IMR-90 (cell line): ENCODE data around the gene TMEM161A. TPM values are rescaled to one million over a fixed set of nuclear protein-coding genes. Genes with fewer than 3 reads are reported as not detected.

Source experiments
- ATAC-seq: fragments of 200-7000 bp; cut with Tn5 transposase; 2 replicates; pipeline ENCODE4 v1.9.1; 2020; ENCODE audit warnings: low read depth, mild to moderate bottlenecking, moderate library complexity
- BruUV-seq: library from RNA; stranded (reverse); fragments of 400-500 nt; replicated peaks from 2 replicates; lab custom pipeline; 2021; lab: Mats Ljungman, UMichigan
- CTCF ChIA-PET: fragments of 300-600 bp; formaldehyde crosslinking; extraction: SDS; loops from one replicate; lab custom pipeline; 2021; ENCODE audit warnings: antibody characterized with exemption; lab: Yijun Ruan, JAX
- POLR2A ChIA-PET: fragments of 300-600 bp; sonication (Branson Sonifier 250); formaldehyde crosslinking; loops from one replicate; lab custom pipeline; 2022; ENCODE audit warnings: antibody characterized with exemption; ENCODE audit not compliant: unreplicated experiment; lab: Charles Lee
- DNase-seq: peaks from one replicate; pipeline ENCODE4 v3.0.0; 2013
- H2AFZ ChIP-seq: replicated peaks from 2 replicates; pipeline ENCODE3; 2013; ENCODE audit warnings: low read length, mild to moderate bottlenecking; ENCODE audit not compliant: poor library complexity
- H2AK5ac ChIP-seq: 2 replicates; pipeline ENCODE4 v1.6.1; 2013; ENCODE audit warnings: low read depth, low read length, inconsistent platforms
- H2AK9ac ChIP-seq: replicated peaks from 2 replicates; pipeline ENCODE3; 2013; ENCODE audit warnings: mild to moderate bottlenecking, low read depth, low read length, moderate library complexity; ENCODE audit not compliant: poor library complexity
- H2BK120ac ChIP-seq: 2 replicates; pipeline ENCODE4 v1.6.1; 2013; ENCODE audit warnings: low read depth, low read length, inconsistent platforms
- H2BK15ac ChIP-seq: 3 replicates; pipeline ENCODE4 v1.6.1; 2013; ENCODE audit warnings: low read depth, low read length, inconsistent platforms
- H2BK20ac ChIP-seq: 2 replicates; pipeline ENCODE4 v1.6.1; 2013; ENCODE audit warnings: low read depth, mild to moderate bottlenecking, inconsistent platforms, low read length, moderate library complexity
- H2BK5ac ChIP-seq: 2 replicates; pipeline ENCODE4 v1.6.1; 2013; ENCODE audit warnings: mild to moderate bottlenecking, low read depth, low read length, inconsistent platforms; ENCODE audit not compliant: poor library complexity, severe bottlenecking
- H3K14ac ChIP-seq: replicated peaks from 2 replicates; pipeline ENCODE4 v1.6.1; 2013; ENCODE audit warnings: low read depth, low read length, inconsistent platforms
- H3K18ac ChIP-seq: 2 replicates; pipeline ENCODE4 v1.6.1; 2013; ENCODE audit warnings: low read depth, low read length, control low read depth
- H3K23ac ChIP-seq: 2 replicates; pipeline ENCODE4 v1.6.1; 2013; ENCODE audit warnings: low read depth, low read length, inconsistent platforms
- H3K27ac ChIP-seq: 2 replicates; pipeline ENCODE4 v1.5.1; 2013; ENCODE audit warnings: mild to moderate bottlenecking, control low read depth, low read length; ENCODE audit not compliant: insufficient read depth
- H3K27me3 ChIP-seq: 2 replicates; pipeline ENCODE4 v1.6.1; 2013; ENCODE audit warnings: low read length; ENCODE audit not compliant: control insufficient read depth, insufficient read depth
- H3K36me3 ChIP-seq: 2 replicates; pipeline ENCODE4 v1.6.1; 2013; ENCODE audit warnings: low read length, mixed read lengths; ENCODE audit not compliant: control insufficient read depth, insufficient read depth
- H3K4ac ChIP-seq: 2 replicates; pipeline ENCODE4 v1.6.1; 2013; ENCODE audit warnings: low read depth, low read length, inconsistent platforms
- H3K4me1 ChIP-seq: 2 replicates; pipeline ENCODE4 v1.6.1; 2013; ENCODE audit warnings: low read length, mixed read lengths; ENCODE audit not compliant: control insufficient read depth, insufficient read depth
- H3K4me2 ChIP-seq: 2 replicates; pipeline ENCODE4 v1.6.1; 2013; ENCODE audit warnings: low read depth, mild to moderate bottlenecking, control low read depth, low read length, moderate library complexity
- H3K4me3 ChIP-seq: 2 replicates; pipeline ENCODE4 v1.5.1; 2013; ENCODE audit warnings: low read depth, mild to moderate bottlenecking, control low read depth, low read length, moderate library complexity; ENCODE audit not compliant: insufficient read depth
- H3K56ac ChIP-seq: 2 replicates; pipeline ENCODE4 v1.6.1; 2013; ENCODE audit warnings: low read length, inconsistent platforms; ENCODE audit not compliant: insufficient read depth; ENCODE audit errors: extremely low read depth
- H3K79me1 ChIP-seq, 2 experiments: 2 replicates each; pipeline ENCODE4 v1.6.1; 2013; ENCODE audit warnings: low read length in 2 of 2, inconsistent platforms in 1 of 2, low read depth in 1 of 2
- H3K9ac ChIP-seq: 2 replicates; pipeline ENCODE4 v1.6.1; 2013; ENCODE audit warnings: low read depth, low read length, control low read depth
- H3K9me1 ChIP-seq: 2 replicates; pipeline ENCODE4 v1.6.1; 2013; ENCODE audit warnings: low read length, inconsistent platforms; ENCODE audit not compliant: insufficient read depth
- H3K9me3 ChIP-seq: 2 replicates; pipeline ENCODE4 v1.6.1; 2013; ENCODE audit warnings: low read length; ENCODE audit not compliant: control insufficient read depth, insufficient read depth
- H4K20me1 ChIP-seq: 2 replicates; pipeline ENCODE4 v1.6.1; 2013; ENCODE audit warnings: low read length, inconsistent platforms; ENCODE audit not compliant: insufficient read depth
- H4K5ac ChIP-seq: 2 replicates; pipeline ENCODE4 v1.6.1; 2013; ENCODE audit warnings: mild to moderate bottlenecking, low read depth, low read length, control low read depth
- H4K8ac ChIP-seq, 2 experiments: 2 replicates each; pipeline ENCODE4 v1.6.1; 2013; ENCODE audit warnings: low read depth in 2 of 2, low read length in 2 of 2, control low read depth in 1 of 2, inconsistent platforms in 1 of 2
- H4K91ac ChIP-seq: 2 replicates; pipeline ENCODE4 v1.6.1; 2013; ENCODE audit warnings: low read depth, low read length, inconsistent platforms; ENCODE audit not compliant: insufficient read depth
- BHLHE40 ChIP-seq: fragments of 150-350 bp; IDR thresholded peaks from 2 replicates; pipeline ENCODE4 v1.6.1; 2016; ENCODE audit warnings: mild to moderate bottlenecking, low read depth, low read length
- CEBPB ChIP-seq: IDR thresholded peaks from 2 replicates; pipeline ENCODE4 v1.6.1; 2012; ENCODE audit warnings: low read depth, low read length, improper control_type of control experiment
- FOS ChIP-seq: fragments of 150-350 bp; IDR thresholded peaks from 2 replicates; pipeline ENCODE4 v1.6.1; 2016; ENCODE audit warnings: low read depth, low read length
- MAFK ChIP-seq: IDR thresholded peaks from 2 replicates; pipeline ENCODE4 v1.6.1; 2012; ENCODE audit warnings: low read depth, low read length, improper control_type of control experiment
- MAZ ChIP-seq: IDR thresholded peaks from 2 replicates; pipeline ENCODE4 v1.6.1; 2012; ENCODE audit warnings: low read depth, mild to moderate bottlenecking, low read length, improper control_type of control experiment, moderate library complexity, borderline replicate concordance
- MXI1 ChIP-seq: IDR thresholded peaks from 2 replicates; pipeline ENCODE4 v1.6.1; 2012; ENCODE audit warnings: low read depth, mild to moderate bottlenecking, low read length, moderate library complexity, borderline replicate concordance
- NFE2L2 ChIP-seq: fragments of 150-350 bp; IDR thresholded peaks from 2 replicates; pipeline ENCODE4 v1.6.1; 2016; ENCODE audit warnings: low read depth, mild to moderate bottlenecking, low read length
- POLR2A ChIP-seq: IDR thresholded peaks from 2 replicates; pipeline ENCODE4 v1.6.1; 2012; ENCODE audit warnings: mild to moderate bottlenecking, low read depth, low read length
- RFX5 ChIP-seq: IDR thresholded peaks from 2 replicates; pipeline ENCODE4 v1.8.0; 2012; ENCODE audit warnings: low read depth, mild to moderate bottlenecking, low read length, moderate library complexity
- SMC3 ChIP-seq: fragments of 150-350 bp; IDR thresholded peaks from 2 replicates; pipeline ENCODE4 v1.6.1; 2016; ENCODE audit warnings: low read depth, mild to moderate bottlenecking, antibody characterized with exemption, low read length, moderate library complexity
- WGBS, 2 experiments: methylation state at CpG; one replicate each; pipeline versions ENCODE4 v1.1.5 to v1.1.7; 2013; ENCODE audit warnings: missing lambda C conversion rate in 2 of 2; ENCODE audit not compliant: insufficient read length in 1 of 2; ENCODE audit errors: extremely low coverage in 2 of 2; 5-methylcytosine and 5-hydroxymethylcytosine counted together
- dilution Hi-C: fragments of 300-500 bp; cut with HindIII; formaldehyde crosslinking; loops from one replicate; pipeline ENCODE4 v1.14.3; 2018; ENCODE audit warnings: low sequenced_read_pairs; ENCODE audit not compliant: unreplicated experiment
- in situ Hi-C: fragments of 300-500 bp; cut with MboI; formaldehyde crosslinking; loops from 3 replicates; pipeline ENCODE4 v1.14.3; 2019; ENCODE audit warnings: low sequenced_read_pairs, inconsistent platforms, mixed read lengths
- intact Hi-C: fragments of 100-400 bp; cut with micrococcal nuclease; formaldehyde crosslinking; loops from 2 replicates; pipeline ENCODE4 v1.10.0; 2022
- polyA plus RNA-seq, 3 experiments: library from polyadenylated mRNA; depleted of rRNA; stranded (reverse); fragments of >200 nt; gene quantifications; 2 replicates each; pipeline ENCODE4 v1.2.3, GENCODE V29; 2012; ENCODE audit warnings: low replicate concordance in 1 of 3
- total RNA-seq: library from RNA; depleted of rRNA; stranded (reverse); fragments of >200 nt; gene quantifications from 2 replicates; pipeline ENCODE4 v1.2.3, GENCODE V29; 2012
- TF ChIP-seq, protein P1 (sequence below): fragments of 150-350 bp; IDR thresholded peaks from 2 replicates; pipeline ENCODE4 v1.6.1; 2017; ENCODE audit warnings: mild to moderate bottlenecking, antibody characterized with exemption, low read length, low read depth
- TF ChIP-seq, protein P2 (sequence below): fragments of 150-350 bp; IDR thresholded peaks from 2 replicates; pipeline ENCODE4 v1.6.1; 2016; ENCODE audit warnings: low read depth, mild to moderate bottlenecking, low read length, moderate library complexity, borderline replicate concordance
- TF ChIP-seq, protein P3 (sequence below): conservative IDR thresholded peaks from 2 replicates; pipeline ENCODE4 v1.5.1; 2012; ENCODE audit warnings: mild to moderate bottlenecking, low read depth, low read length, improper control_type of control experiment

The TMEM161A gene
- total and polyA plus RNA-seq, 2 of the 4 experiments (the other 2 are of a cell fraction): 11.1 to 34.8 TPM

DNA sequence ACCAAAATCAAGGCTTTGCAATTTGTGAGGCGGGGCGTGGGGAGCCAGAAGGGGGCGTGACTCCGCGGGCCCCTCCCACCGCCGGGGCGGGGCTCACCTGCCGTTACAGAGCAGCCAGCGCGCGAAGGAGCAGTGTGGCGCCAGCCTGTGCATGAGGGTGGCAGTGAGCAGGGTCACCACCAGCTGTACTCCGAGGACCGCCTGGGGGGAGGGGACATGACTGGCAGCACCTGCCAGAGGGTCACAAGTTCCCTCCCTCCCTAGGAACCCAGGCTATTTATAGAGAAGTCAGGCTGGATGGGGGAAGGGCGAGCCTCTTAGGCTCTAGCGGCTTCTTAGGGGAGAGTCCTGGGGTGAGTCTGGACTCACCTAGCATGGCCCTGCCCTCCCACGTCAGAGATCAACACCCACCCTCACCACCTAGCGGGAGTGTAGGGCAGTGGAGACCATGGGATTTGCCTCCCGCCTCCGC is 3.6 kb downstream of the TMEM161A start:
- peak overlapping the region; percentile 50 for H2AK9ac ChIP-seq
- peaks cover 6% of the 10 kb centered on the region for H3K36me3 ChIP-seq
- H3K23ac ChIP-seq: no peak overlapping the region
- peaks cover 11% of the 10 kb centered on the region for H3K9me3 ChIP-seq
- POLR2A ChIA-PET: no interaction called here
- no TSS peak for BruUV-seq
- no peak overlapping the region for H2BK20ac ChIP-seq
- H3K56ac ChIP-seq: no peak overlapping the region
- no peak overlapping the region for H3K27ac ChIP-seq
- no peak overlapping the region for H3K4me3 ChIP-seq
- in situ Hi-C loops: no loop called here
- no peak overlapping the region for H2BK5ac ChIP-seq
- no peak overlapping the region for H3K18ac ChIP-seq
- TF ChIP-seq NFE2L2 (no peak), MAFK (no peak), MAZ (no peak), SMC3 (no peak), POLR2A (no peak), BHLHE40 (no peak), MXI1 (no peak), CEBPB (no peak), FOS (no peak), RFX5 (no peak)
- TF ChIP-seq, protein P1, sequence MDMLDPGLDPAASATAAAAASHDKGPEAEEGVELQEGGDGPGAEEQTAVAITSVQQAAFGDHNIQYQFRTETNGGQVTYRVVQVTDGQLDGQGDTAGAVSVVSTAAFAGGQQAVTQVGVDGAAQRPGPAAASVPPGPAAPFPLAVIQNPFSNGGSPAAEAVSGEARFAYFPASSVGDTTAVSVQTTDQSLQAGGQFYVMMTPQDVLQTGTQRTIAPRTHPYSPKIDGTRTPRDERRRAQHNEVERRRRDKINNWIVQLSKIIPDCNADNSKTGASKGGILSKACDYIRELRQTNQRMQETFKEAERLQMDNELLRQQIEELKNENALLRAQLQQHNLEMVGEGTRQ: no peak
- TF ChIP-seq, protein P2, sequence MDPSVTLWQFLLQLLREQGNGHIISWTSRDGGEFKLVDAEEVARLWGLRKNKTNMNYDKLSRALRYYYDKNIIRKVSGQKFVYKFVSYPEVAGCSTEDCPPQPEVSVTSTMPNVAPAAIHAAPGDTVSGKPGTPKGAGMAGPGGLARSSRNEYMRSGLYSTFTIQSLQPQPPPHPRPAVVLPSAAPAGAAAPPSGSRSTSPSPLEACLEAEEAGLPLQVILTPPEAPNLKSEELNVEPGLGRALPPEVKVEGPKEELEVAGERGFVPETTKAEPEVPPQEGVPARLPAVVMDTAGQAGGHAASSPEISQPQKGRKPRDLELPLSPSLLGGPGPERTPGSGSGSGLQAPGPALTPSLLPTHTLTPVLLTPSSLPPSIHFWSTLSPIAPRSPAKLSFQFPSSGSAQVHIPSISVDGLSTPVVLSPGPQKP: no peak
- TF ChIP-seq, protein P3, sequence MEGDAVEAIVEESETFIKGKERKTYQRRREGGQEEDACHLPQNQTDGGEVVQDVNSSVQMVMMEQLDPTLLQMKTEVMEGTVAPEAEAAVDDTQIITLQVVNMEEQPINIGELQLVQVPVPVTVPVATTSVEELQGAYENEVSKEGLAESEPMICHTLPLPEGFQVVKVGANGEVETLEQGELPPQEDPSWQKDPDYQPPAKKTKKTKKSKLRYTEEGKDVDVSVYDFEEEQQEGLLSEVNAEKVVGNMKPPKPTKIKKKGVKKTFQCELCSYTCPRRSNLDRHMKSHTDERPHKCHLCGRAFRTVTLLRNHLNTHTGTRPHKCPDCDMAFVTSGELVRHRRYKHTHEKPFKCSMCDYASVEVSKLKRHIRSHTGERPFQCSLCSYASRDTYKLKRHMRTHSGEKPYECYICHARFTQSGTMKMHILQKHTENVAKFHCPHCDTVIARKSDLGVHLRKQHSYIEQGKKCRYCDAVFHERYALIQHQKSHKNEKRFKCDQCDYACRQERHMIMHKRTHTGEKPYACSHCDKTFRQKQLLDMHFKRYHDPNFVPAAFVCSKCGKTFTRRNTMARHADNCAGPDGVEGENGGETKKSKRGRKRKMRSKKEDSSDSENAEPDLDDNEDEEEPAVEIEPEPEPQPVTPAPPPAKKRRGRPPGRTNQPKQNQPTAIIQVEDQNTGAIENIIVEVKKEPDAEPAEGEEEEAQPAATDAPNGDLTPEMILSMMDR: no peak
- H3K79me1 ChIP-seq: peaks cover 8 to 20% of the 10 kb centered on the region in 2 experiments; a peak in 3 of 4 replicates
- no peak overlapping the region for H3K4ac ChIP-seq
- no peak overlapping the region for H3K14ac ChIP-seq
- H4K20me1 ChIP-seq: peaks cover 7% of the 10 kb centered on the region
- ATAC-seq (no peak), DNase-seq (no peak)
- H2AFZ ChIP-seq: no peak overlapping the region
- CTCF ChIA-PET: no interaction called here
- 24% methylated on average over 8 of the region's 21 CpGs; no CpG with 5 or more reads in 1 of the 2 experiments for WGBS, 2 experiments
- H4K8ac ChIP-seq: no peak overlapping the region
- H3K4me2 ChIP-seq: no peak overlapping the region
- no peak overlapping the region for H2BK15ac ChIP-seq
- H3K9ac ChIP-seq: no peak overlapping the region
- no peak overlapping the region for H4K91ac ChIP-seq
- no peaks in the 10 kb centered on the region for H3K9me1 ChIP-seq
- no peak overlapping the region for H2AK5ac ChIP-seq
- intact Hi-C loops: no loop called here
- H2BK120ac ChIP-seq: no peak overlapping the region
- H3K27me3 ChIP-seq: no peaks in the 10 kb centered on the region
- H3K4me1 ChIP-seq: peaks cover 6% of the 10 kb centered on the region; the same call in 1 of the 2 replicates
- dilution Hi-C loops: no loop called here
- H4K5ac ChIP-seq: no peak overlapping the region
